HG03025 (cell line): ENCODE results near the gene NACC2.

Experiments
- ATAC-seq: cut with Tn5 transposase; IDR thresholded peaks from one replicate; pipeline ENCODE4 v1.9.1; 2021; ENCODE audit warnings: mild to moderate bottlenecking, moderate library complexity; ENCODE audit not compliant: unreplicated experiment, low FRiP score

NACC2 gene

DNA sequence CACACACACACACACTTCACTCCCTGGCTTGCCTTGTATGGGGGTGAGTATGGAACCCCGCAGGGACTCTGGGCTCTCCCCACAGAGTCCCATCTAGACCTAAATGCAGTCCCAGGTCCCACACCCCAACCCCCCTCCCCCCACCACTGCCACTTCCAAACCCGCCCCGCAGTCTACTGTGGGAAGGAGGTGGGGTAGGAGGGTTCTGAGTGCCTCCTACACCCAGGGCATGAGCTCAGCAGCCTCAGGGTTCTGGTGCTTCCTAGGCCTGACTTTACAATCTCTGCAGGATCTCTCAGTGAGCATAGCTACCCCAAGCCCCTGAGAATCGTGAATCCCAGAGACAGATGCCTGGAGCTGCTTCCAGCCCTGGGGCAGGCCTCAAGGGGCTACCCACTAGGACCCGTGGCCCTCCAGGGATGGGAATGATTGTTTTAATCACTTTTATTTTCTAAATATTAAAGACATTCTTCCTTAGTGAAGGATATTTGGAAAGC lies 1.5 kb upstream of the NACC2 start:
- no peak for ATAC-seq

DNA sequence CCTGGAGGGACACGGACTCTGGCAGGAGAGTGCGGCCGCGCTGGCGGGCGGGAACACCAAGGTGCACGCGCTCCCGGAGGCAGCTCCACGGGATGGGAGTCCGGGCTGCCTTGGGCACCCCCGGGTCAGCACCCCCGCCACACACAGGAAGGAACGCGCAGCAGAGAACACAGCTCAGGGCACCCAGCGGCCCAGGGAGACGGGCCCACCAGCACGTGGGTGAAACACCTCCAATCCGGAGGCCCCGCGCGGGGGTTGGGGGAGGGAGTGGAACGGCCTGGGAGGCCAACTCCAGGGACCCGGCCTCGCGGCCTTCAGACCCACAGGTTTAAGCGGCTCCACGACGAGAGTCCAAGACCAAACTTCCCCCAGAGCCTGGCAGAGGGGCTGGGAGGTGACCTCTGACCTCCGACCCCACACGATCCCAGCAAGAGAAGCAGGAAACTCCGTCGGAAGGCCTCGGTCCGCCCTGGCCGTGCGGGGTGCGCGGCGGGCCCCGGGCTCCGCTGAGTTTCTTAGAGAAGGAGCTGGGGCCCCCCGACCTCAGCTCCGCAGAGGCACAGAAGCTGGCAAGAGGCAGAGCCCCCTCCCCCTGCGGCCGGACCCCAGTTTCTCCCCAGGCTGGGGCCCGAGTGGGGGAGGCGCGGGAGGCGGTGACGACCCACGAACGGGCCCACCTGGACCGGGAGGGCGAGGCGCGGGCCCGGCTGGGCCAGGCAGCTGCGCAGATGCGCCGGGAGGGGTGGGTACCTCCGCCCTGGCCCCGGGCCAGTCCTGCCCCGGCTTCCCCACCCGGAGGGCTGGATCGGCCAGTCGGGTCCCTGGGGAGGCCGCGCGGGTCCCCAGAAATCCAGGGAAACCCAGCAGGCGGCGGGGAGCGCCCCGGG lies 851 bp downstream of the NACC2 start:
- no peak for ATAC-seq

DNA sequence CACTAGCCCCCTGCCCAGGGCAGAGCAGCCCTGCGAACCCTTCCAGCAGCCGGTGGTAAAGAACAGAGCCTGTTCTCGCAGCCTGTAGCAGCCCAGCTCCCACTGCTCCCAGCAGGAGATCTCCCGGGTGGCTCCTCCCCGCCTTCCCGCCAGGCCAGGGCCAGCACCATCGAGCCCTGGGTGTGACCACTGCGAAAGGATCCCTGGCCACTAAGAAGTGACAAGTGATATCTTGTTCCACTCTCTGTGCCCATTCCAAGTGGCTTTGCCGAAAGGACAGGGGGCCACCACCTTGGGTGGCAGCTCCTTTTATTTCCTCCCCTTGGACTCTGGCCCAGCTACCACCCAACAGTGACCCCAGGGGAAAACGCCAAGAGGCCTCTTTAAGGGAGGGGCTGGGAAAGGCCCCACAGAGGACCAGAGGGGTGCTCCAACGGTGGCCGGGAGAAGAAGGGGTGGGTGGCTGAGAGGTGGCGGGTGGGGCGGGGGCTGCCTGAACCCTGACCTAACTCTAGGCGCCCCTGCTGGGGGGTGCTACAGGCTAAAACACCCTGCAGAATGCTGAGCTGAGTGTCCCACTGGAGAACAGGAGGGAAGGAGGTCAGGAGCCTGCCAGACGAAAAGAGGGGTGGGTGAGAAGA lies 1.6 kb downstream of the NACC2 start:
- no peak for ATAC-seq

DNA sequence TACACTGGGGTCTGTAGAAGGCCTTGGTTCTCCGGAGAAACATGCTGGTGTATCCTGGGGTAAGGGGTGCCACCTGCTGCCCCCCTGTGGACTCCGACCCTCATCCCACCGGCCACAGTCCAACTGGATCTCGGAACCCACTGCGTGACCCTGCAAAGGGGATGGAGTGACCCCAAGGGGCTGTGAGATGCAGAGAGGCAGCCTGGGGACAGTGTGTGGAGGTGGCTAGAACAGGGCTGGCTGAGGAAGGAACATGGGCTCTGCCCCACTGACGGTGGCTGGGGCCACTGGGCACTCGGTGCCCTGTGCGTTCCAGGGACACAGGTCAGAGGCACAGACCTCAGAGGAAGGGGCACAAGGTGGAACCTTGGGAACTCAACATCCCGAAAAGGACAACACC lies 2.3 kb downstream of the NACC2 start:
- ATAC-seq: no peak

DNA sequence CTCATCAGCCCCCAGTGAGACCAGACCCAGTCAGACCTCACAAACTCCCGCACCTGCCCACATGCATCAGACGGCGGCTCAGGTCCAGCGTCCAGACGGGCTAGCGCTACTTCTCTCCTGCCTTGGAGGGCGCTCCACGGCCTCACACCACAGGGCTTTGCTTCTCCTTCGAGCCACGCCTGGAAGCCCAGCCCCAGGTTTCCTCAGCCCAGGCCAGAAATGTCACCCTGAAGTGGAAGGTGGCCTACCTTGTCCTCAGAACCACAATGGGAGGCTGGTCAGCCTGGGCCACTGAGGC lies 2.8 kb downstream of the NACC2 start:
- no peak for ATAC-seq

DNA sequence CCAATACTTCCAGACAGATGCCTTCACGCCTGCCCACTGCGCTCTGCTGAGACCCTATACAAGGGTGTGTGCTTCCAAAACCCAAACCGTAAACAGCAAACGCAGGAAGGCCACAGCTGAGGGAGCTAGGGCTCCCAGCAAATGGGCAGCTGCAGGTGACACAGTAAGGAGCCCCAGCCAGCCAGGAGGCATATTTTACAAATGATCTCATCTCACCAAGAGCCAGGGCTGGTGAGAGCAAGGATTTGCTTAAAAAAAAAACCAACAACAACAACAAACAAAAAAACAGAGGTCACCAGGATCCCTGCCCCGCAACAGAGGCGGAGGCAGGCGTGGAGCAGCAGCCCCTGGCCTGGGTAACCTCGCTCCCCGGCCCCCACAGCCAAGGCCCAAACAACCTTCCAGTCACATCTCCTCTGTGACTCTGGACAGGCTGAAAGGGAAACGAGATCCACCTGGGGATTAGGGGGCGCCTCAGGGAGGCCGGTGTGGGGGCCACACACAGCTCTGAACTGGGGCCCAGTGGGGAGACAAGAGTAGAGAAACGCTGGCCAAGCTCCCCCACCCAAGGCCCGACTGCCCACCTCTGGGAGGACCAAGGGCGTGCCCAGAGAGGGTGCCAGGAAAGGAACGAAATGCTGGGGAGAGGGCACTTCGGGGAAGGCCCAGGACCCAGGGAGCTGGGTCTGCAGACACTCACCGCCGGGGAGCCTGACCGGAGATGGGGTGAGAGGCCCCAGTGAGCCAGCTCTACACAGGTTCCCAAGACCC lies 3.3 kb downstream of the NACC2 start:
- ATAC-seq: no peak

DNA sequence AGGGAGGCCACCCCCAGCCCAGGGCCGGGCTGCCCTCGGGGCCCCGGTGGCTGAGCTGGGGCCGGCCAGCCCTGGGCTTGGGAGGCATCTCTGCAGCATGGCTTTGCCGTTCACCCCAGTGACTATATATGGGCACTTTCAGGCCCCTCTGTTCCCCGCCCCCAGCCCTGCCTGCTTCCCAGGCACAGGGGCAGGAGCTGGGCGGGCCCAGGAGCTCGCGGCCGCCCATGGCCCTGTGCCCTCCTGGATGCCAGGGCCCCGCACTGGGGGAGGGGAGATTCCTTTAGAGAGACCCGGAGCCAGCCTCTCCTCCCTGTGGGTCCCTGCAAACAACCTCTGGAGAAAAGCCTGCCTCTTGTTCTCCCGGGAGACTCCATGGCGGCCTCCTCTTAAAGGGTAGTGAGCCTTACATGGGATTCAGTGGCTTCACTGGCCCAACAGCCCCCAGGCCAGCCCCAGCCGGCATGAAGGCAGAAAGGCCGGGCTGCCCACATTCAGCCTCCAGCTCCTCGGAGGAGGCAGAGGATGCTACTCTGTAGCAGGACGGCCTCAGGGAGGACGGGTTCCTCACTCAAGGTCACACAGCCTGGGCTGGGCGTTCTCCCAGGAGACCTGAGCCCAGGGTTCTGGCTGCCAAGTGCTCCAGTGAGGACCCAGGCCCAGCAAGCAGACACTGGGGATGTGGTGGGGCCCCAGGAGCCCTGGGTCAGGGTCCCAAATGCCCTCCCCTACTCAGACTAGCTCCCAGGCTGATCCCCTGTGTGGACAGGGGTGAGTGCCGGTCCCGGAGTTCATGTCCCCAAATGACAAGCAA lies 4.1 kb downstream of the NACC2 start:
- no peak for ATAC-seq

DNA sequence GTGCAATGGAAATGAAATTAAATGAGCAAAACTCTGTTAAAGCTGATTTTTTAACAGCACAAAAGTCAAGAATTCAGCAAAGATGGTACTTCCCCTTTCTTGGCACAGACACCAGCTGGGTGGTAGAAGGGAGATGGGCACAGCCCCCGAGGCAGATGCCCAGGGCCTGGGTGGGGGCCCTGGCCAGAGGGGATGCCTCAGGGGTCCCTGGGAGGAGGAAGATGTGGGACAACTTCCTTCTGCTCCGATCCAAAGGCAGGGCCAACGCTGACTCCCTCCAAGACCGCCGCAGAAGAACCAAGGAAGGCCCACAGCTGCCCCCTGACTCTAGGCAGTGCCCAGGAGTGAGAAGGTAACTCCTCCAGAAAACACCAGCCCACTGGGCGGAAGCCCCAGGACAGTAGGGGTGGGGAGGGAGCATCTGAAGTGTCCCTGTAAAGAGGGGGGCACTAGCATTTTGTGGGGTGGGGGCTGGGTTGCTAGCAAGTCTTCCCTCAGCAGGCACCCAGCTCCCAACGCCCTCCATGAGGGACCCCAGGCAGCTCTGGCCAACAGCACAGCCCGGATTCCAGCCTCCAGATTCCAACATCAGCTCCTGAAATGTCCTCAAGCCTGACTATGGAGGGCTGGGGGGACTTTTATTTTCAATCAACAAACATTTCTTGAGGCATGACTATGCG lies 4.9 kb downstream of the NACC2 start:
- ATAC-seq: no peak

DNA sequence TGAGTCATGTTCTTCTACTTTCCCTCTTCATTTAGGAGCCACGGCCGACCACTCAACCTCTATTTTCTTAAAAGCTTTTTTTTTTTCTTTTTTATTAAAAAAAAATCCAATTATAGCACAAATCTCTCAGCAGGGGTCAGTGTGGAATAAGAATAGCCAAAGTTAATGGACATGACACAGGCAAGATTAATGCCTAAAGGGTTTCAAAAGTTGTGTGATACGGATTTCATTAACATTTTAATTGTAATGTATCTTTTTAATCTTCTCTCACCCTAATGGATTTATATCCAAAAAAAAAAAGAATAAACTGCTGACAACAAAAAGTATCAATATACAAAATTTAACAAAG lies 5.4 kb downstream of the NACC2 start:
- ATAC-seq: no peak

DNA sequence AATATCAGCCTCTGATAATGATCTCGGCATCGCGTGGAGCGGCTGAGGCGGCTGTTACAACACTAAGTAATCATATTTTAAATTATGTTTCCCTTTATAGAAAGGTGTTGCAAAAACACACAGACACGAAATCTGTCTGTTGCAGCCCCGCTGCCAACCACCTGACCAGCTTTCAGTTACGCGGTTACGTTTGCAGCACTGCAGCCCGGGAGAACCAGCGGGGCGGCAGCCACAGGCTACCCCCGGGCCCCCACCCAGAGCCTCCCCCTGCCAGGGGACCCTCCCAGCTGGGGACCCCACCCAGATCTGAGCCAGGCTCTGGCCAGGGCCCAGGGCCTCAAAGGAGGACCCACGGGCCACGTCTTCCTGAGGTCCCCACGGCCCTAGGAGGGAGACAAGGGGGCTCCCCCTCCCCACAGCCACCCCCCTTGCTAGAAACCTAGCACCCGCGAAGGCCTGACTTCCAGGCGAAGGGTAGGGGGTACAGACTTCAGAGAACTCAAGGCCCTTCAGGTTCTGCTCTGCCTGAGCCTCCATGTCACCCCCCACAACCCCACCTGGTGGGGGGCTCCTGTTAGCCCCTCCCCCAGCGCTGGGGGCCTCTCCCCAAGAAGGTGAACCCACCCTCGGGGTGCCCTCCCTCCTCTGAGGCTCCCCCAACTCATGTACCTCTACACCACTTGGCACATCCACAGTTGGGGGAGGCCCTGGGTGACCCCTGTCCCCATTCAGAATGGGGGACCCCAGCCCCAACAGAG lies 6.0 kb downstream of the NACC2 start:
- no peak for ATAC-seq

DNA sequence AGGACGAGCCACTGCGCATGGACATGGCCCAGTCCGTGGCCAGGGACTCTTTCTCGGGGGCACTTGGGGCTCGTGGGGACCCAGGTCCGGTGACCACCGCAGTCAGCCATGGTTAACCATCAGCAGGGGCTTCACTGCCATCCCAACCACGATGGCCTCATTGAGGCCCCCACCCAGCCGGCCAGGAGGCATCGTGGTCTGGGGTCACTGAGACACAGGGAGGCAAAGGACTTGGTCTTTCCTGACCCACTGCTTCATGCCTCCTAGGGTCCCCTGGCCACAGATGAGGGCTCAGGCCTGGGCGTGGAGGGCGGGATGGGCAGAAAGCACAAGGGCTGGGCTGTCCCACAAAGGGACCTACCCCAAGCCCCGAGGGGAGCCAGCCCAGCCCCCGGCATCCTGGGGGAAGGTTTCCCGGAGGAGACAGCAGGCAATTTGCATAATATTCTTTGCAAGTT lies 6.6 kb downstream of the NACC2 start:
- no peak for ATAC-seq

DNA sequence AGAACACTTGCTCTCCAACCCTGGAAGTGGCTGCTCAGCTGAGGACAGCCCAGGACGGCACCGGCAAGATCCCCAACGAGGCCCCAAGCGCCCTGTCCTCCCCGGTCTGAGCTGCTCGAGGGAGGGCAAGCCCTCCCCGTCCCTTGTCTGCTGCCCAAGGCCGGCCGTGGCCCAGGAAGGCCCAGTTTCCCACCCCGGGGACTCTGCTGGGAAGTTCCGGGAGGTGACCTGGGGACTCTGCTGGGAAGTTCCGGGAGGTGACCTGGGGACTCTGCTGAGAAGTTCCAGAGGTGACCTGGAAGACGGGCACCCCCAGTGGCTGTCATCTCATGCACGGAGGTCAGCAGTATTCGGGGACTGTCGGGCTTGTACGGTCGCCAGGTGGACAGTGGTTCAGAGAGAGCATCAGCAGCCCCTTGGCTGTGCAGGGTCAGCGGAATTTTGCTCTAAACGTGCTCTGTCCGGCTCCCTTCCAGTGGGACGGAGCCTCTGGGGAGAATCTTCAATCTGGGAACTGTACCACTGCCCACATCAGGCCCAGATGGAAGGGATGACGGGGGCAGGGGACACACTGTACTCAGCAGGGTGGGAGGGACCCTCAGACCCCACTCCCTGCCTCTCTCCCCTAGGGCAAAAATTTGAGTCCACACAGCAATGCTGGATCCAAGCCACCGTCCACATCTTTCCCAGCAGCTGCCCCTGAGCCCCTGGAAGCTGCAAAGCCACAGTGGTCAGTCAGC lies 7.2 kb downstream of the NACC2 start:
- ATAC-seq: no peak

DNA sequence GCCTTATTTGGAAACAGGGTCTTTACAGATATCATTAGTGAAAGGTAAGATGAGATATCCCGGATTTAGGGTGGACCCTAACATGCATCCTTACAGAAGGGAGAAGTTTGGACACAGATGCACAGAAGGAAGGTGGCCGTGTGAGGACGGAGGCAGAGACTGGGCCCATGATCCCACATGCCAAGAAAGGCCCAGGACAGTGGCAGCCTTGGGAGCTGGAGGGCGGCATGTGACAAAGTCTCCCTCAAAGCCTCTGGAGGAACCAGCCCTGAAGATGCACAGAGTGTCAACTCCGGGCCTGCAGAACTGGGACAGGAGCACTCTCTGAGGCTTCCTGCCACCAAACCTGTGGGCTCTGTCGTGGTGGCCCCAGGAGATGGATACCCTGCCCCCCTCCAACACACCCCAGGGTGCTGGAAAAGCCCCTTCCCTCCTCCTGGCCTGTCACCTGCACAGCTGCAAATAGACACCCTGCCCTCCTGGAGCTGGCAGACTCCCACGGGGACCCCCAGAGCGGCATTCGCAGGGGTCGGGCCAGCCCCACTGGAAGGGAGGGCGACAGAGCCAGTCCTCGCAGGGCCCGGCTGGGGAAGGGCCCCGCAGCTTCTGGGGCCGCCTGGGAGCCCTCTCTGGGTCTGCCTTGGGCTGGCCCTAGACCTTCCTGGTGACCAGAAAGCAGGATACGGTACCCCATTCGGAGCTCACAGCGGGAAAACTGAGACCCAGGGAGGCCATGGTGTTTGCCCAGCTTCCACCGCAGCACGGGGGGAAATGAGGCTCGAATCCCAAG lies 7.9 kb downstream of the NACC2 start:
- no peak for ATAC-seq

DNA sequence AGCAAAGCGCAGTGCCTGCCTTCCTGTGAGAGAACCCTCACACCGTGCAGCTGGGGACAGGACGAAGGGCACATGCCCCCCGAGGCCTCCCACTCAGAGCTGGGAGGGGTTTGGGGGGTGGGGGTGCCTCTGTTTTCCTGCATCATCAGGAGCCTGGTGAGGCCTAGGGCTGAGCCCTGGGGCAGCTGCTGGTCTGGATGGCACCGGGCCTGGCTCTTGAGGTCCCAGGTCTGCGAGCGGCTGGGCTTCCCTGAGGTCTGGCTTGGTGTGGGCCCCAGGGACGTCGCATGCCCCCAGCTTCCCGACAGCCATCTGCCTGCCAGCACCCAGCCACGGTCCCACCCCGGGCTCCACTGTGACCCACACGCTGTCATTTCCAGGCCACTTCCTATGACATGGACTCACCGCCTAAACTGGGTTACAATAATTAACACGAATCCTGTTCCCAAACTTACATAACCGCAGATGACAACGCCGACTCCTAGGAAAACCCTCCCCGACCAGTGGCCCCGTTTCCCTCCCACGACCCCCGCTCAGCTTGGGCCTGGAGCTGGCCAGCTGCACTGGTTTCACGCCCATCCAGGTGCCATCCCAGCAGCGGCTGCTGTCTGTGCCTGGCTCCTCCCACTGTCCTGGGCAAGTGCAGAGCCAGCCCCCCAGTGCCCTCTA lies 8.7 kb downstream of the NACC2 start:
- no peak for ATAC-seq

DNA sequence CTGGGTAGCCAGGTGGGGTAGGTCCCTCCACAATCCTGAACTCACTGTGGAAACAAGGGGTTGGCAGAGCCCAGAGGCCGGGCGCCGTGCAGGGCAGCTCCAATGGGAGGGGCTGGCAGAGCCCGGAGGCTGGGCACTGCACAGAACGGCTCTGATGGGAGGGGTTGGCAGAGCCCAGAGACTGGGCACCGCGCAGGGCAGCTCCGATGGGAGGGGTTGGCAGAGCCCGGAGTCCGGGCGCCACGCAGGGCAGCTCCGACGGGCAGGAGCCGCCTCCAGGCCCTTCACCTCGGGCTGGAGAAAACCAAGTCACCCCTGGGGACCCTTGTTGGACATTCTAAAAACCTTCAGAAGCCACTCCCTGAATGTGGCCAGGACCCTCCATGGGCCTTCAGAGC lies 9.3 kb downstream of the NACC2 start:
- no peak for ATAC-seq

DNA sequence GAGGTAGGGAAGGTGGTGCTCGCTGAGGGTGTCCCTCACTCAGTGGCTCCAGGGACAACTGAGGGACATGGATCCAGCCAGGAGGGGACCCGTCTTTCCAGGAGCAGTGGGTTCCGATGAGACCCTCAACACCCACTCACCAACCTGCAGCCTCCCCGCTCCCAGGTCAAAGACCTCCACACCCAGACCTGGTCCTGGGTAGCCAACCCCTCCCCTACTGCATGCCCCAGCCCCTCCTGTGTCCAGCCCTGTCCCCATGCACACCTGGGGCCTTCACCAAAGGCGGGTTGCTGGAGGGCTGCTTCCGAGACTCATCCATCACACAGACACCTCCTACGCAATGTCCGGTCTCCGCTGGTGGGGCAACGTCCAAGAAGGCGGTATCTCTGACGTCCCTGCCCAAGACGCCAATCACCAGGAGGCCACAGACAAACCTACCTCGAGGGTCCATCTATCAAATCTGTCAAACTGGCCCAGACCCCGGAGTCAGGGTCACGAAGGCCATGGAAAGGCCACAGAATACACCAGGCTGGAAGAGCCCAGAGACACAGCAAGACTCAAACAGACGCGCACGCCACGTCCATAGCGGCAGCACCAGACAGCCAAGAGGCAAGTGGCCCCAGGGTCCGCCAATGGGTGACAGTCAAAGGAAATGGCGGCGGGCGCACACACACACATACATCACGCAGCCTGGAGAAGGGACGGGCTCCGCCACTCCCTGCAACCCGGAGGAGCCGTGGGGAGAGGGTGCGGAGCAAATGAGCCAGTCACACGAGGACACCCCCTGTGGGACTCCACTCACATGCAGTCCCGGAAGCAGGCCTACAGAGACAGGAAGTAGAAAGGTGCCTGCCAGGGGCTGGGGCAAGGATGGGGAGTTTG lies 10.8 kb downstream of the NACC2 start:
- ATAC-seq: no peak
